ENCODE results near the gene SYNJ2.

GRCh38 chr6:158056804-158057203, 75.1 kb downstream of the SYNJ2 start:
- TF ChIP-seq CTCF (IDR thresholded peaks at IDR 0.05) (no peak), POLR2A (IDR thresholded peaks at IDR 0.05) (no peak)
